GM12878 (cell line): ENCODE results near the gene ATP2A2. TPM values are rescaled to one million over a fixed set of nuclear protein-coding genes. Genes with fewer than 3 reads are reported as not detected.

Experiments used
- ATAC-seq: fragments of 200-7000 bp; cut with Tn5 transposase; 3 replicates; pipeline ENCODE4 v1.9.1; 2020; ENCODE audit warnings: mild to moderate bottlenecking, moderate library complexity
- BruUV-seq: library from RNA; stranded (reverse); fragments of 400-500 nt; replicated peaks from 2 replicates; lab custom pipeline; 2021; lab: Mats Ljungman, UMichigan
- CTCF ChIA-PET: fragments of 300-600 bp; sonication (Branson Sonifier 250); formaldehyde crosslinking; extraction: SDS; loops from one replicate; lab custom pipeline; 2021; ENCODE audit warnings: inconsistent platforms; lab: Yijun Ruan, JAX
- POLR2A ChIA-PET: fragments of 350-600 bp; formaldehyde crosslinking; extraction: SDS; loops from one replicate; lab custom pipeline; 2021; ENCODE audit warnings: inconsistent platforms; lab: Charles Lee
- RAD21 ChIA-PET: fragments of 300-600 bp; sonication (Branson Sonifier 250); formaldehyde crosslinking; loops from one replicate; lab custom pipeline; 2023; ENCODE audit warnings: antibody characterized with exemption; ENCODE audit not compliant: unreplicated experiment; lab: Charles Lee
- SMC1A ChIA-PET: fragments of 300-600 bp; sonication (Branson Sonifier 250); formaldehyde crosslinking; loops from one replicate; lab custom pipeline; 2023; ENCODE audit not compliant: unreplicated experiment, uncharacterized antibody; lab: Charles Lee
- DNase-seq: peaks from one replicate; pipeline ENCODE4 v3.0.0-alpha.2; 2011; ENCODE audit warnings: low read depth, low spot score
- FAIRE-seq: peaks from 3 replicates; lab custom pipeline; 2011; peaks lifted over from hg19 to GRCh38; lab: Jason Lieb, UNC
- H2AFZ ChIP-seq: 2 replicates; pipeline ENCODE4 v1.6.0; 2011; ENCODE audit warnings: low read depth, low read length, control low read depth; ENCODE audit not compliant: control insufficient read depth
- H3K27ac ChIP-seq: 2 replicates; pipeline ENCODE4 v1.5.1; 2011; ENCODE audit warnings: control low read depth; ENCODE audit not compliant: control insufficient read depth, insufficient read depth
- H3K27me3 ChIP-seq, 2 experiments: replicated peaks in 1 of 2; 2 replicates each; pipeline versions ENCODE4 v1.6.0 to v1.6.1; 2011; ENCODE audit warnings: low read length in 1 of 2; ENCODE audit not compliant: control insufficient read depth in 2 of 2, insufficient read depth in 2 of 2
- H3K36me3 ChIP-seq, 2 experiments: 2 replicates each; pipeline ENCODE4 v1.5.1; 2011; ENCODE audit warnings: low read length in 1 of 2; ENCODE audit not compliant: control insufficient read depth in 2 of 2, insufficient read depth in 2 of 2
- H3K4me1 ChIP-seq: 2 replicates; pipeline ENCODE4 v1.6.1; 2011; ENCODE audit warnings: mild to moderate bottlenecking, low read length, moderate library complexity, mixed read lengths; ENCODE audit not compliant: control insufficient read depth, insufficient read depth
- H3K4me2 ChIP-seq: 2 replicates; pipeline ENCODE4 v1.6.0; 2011; ENCODE audit warnings: control low read depth; ENCODE audit not compliant: control insufficient read depth, insufficient read depth
- H3K4me3 ChIP-seq: fragments of 200-600 bp; sonication (generic); 2 replicates; pipeline ENCODE4 v1.5.1; 2016
- H3K79me2 ChIP-seq: 2 replicates; pipeline ENCODE4 v1.6.0; 2011; ENCODE audit warnings: low read length; ENCODE audit not compliant: control insufficient read depth, insufficient read depth
- H3K9ac ChIP-seq: 2 replicates; pipeline ENCODE4 v1.8.0; 2011; ENCODE audit warnings: low read length, control low read depth, mixed read lengths; ENCODE audit not compliant: control insufficient read depth, insufficient read depth
- H3K9me3 ChIP-seq: replicated peaks from 3 replicates; pipeline ENCODE4 v1.5.1; 2011; ENCODE audit warnings: mild to moderate bottlenecking, low read length; ENCODE audit not compliant: control insufficient read depth, insufficient read depth
- H4K20me1 ChIP-seq: 2 replicates; pipeline ENCODE4 v1.6.0; 2011; ENCODE audit not compliant: control insufficient read depth, insufficient read depth
- ATF7 ChIP-seq: fragments of 450-650 bp; IDR thresholded peaks from 2 replicates; pipeline ENCODE4 v1.6.1; 2016; ENCODE audit warnings: low read depth, mild to moderate bottlenecking
- BACH1 ChIP-seq: fragments of 450-650 bp; IDR thresholded peaks from 2 replicates; pipeline ENCODE4 v1.6.1; 2017; ENCODE audit warnings: mild to moderate bottlenecking, borderline replicate concordance
- ETV6 ChIP-seq, 2 experiments: fragments of 450-650 bp in 1 of 2; IDR thresholded peaks in 1 of 2; conservative IDR thresholded peaks in 1 of 2; 2 replicates each; pipeline ENCODE4 v1.6.1; 2014; ENCODE audit warnings: antibody characterized with exemption in 1 of 2, borderline replicate concordance in 1 of 2, low read depth in 1 of 2, mild to moderate bottlenecking in 1 of 2, moderate library complexity in 1 of 2
- MYC ChIP-seq: IDR thresholded peaks from 2 replicates; pipeline ENCODE4 v1.6.1; 2011; ENCODE audit warnings: mild to moderate bottlenecking, low read length, moderate library complexity, inconsistent platforms; ENCODE audit not compliant: insufficient read depth, insufficient replicate concordance, insufficient read length, severe bottlenecking
- NR2C2 ChIP-seq: IDR thresholded peaks from 2 replicates; pipeline ENCODE4 v1.6.1; 2011; ENCODE audit warnings: borderline replicate concordance, low read depth; ENCODE audit not compliant: control insufficient read depth, insufficient read length
- POLR2AphosphoS5 ChIP-seq: IDR thresholded peaks from 2 replicates; pipeline ENCODE4 v1.6.1; 2011; ENCODE audit warnings: mild to moderate bottlenecking, low read length, inconsistent platforms
- RUNX3 ChIP-seq: IDR thresholded peaks from 2 replicates; pipeline ENCODE4 v1.6.1; 2012; ENCODE audit warnings: low read length, inconsistent platforms
- ZNF207 ChIP-seq: fragments of 450-650 bp; IDR thresholded peaks from 2 replicates; pipeline ENCODE4 v1.6.1; 2014; ENCODE audit warnings: antibody characterized with exemption, mild to moderate bottlenecking, borderline replicate concordance
- ZNF24 ChIP-seq: fragments of 450-650 bp; IDR thresholded peaks from 2 replicates; pipeline ENCODE4 v1.6.1; 2017; ENCODE audit warnings: antibody characterized with exemption, mild to moderate bottlenecking
- WGBS: methylation state at CpG from one replicate; pipeline ENCODE4 v1.1.6; 2016; ENCODE audit warnings: low lambda C conversion rate; ENCODE audit not compliant: insufficient replicate concordance, insufficient coverage; ENCODE audit errors: missing lambda C conversion rate; 5-methylcytosine and 5-hydroxymethylcytosine counted together
- in situ Hi-C: fragments of 300-500 bp; cut with MboI; formaldehyde crosslinking; loops from 9 replicates; pipeline ENCODE4 v1.14.3; 2018; ENCODE audit warnings: mixed read lengths
- intact Hi-C: fragments of 100-400 bp; cut with micrococcal nuclease; formaldehyde crosslinking; loops from one replicate; pipeline ENCODE4 v1.14.2; 2022; ENCODE audit not compliant: unreplicated experiment
- polyA plus RNA-seq, 11 experiments: library from polyadenylated mRNA; depleted of rRNA in 4 of 11; unstranded in 6 of 11; stranded (reverse) in 5 of 11; fragments of >200 nt; fragmentation: Nextera tagmentation in 4 of 11; fragmentation: Illumina TruSeq in 1 of 11; extraction: Ambion mirVana in 4 of 11; extraction: Trizol in 1 of 11; gene quantifications; 1 replicate in 1 of 11; 2 replicates in 10 of 11; pipeline versions ENCODE4 v1.2.1 to v1.2.3, GENCODE V29; 2011 to 2016; ENCODE audit warnings: inconsistent platforms in 2 of 11, missing spikeins in 2 of 11, low read depth in 1 of 11
- total RNA-seq, 4 experiments: library from RNA; depleted of rRNA in 3 of 4; stranded (reverse); fragments of >200 nt in 3 of 4; fragmentation: Illumina TruSeq in 1 of 4; extraction: Trizol in 1 of 4; gene quantifications; 2 replicates each; pipeline versions ENCODE4 v1.2.1 to v1.2.3, GENCODE V29; 2013 to 2021
- TF ChIP-seq, protein P1 (sequence below): fragments of 150-350 bp; IDR thresholded peaks from 2 replicates; pipeline ENCODE4 v1.6.1; 2016; ENCODE audit warnings: low read depth, low read length

ATP2A2 gene
- total and polyA plus RNA-seq, 10 of the 15 experiments (the other 5 are each of a cell fraction or from before 2014, with no cell fraction given): 3.7 to 133 (median 34.4) TPM

DNA sequence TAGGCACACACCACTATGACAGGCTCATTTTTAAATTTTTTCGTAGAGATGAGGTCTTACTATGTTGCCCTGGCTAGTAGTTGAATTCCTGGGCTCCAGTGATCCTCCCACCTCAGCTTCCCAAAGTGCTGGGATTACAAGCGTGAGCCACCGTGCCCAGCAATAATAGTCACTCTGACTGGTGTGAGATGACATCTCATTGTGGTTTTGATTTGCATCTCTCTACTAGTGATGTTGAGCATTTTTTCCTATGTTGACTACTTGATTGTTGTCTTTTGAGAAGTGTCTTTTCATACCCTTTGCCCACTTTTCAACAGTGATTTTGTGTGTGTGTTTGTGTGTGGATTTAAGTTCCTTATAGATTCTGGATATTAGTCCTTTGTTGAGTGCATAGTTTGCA is 26.3 kb downstream of the ATP2A2 start:
- H3K4me1 ChIP-seq: peaks cover 12% of the 10 kb centered on the region; the same call in 1 of the 2 replicates
- H3K36me3 ChIP-seq: peaks cover 10 to 33% of the 10 kb centered on the region in 2 experiments
- ATAC-seq: peak; percentile 65
- H3K79me2 ChIP-seq: peaks cover 83% of the 10 kb centered on the region
- no peak overlapping the region for H2AFZ ChIP-seq
- no peaks in the 10 kb centered on the region; the same call in 1 of the 2 replicates for H4K20me1 ChIP-seq
- SMC1A ChIA-PET: interaction anchor here (1.0 kb wide), 1 partner anchor 12 kb away, joined by 4 read pairs; no protein-coding TSS in a partner anchor
- TF ChIP-seq MYC (no peak), ATF7 (peak; percentile 35; the same call in 1 of the 2 replicates), RUNX3 (peak; percentile 55)
- RAD21 ChIA-PET: no interaction called here
- CTCF ChIA-PET: no interaction called here
- WGBS: 17% methylated on average over 3 of the region's 3 CpGs
- H3K9me3 ChIP-seq: no peaks in the 10 kb centered on the region
- no peak for FAIRE-seq
- no peak for DNase-seq
- intact Hi-C loops (no loop called here), in situ Hi-C loops (no loop called here)
- peak overlapping the region; percentile 31 for H3K4me2 ChIP-seq
- no peak overlapping the region for H3K4me3 ChIP-seq
- no peak overlapping the region for H3K9ac ChIP-seq
- no peaks in the 10 kb centered on the region for H3K27me3 ChIP-seq
- POLR2A ChIA-PET: interaction anchor here (1.3 kb wide), 1 partner anchor 22 kb away, joined by 3 read pairs; no protein-coding TSS in a partner anchor
- BruUV-seq: no TSS peak
- H3K27ac ChIP-seq: no peak overlapping the region; the same call in 1 of the 2 replicates

GRCh38 chr12:110310763-110311162 is 29.7 kb downstream of the ATP2A2 start:
- Histone ChIP-seq H3K27ac (no peak overlapping the region), H3K36me3 (peaks cover 8 to 27% of the 10 kb centered on the region in 2 experiments; a peak in 3 of 4 replicates), H2AFZ (no peak overlapping the region), H3K4me3 (no peak overlapping the region), H3K79me2 (peaks cover 80% of the 10 kb centered on the region), H3K4me1 (peaks cover 22% of the 10 kb centered on the region), H3K4me2 (no peak overlapping the region), H3K9ac (no peak overlapping the region), H3K9me3 (no peaks in the 10 kb centered on the region), H4K20me1 (no peaks in the 10 kb centered on the region; the same call in 1 of the 2 replicates), H3K27me3 (no peaks in the 10 kb centered on the region)
- FAIRE-seq (no peak), DNase-seq (no peak), ATAC-seq (no peak)
- ChIA-PET POLR2A (interaction anchor here (0.6 to 1.5 kb wide), 2 partner anchors 16 to 405 kb away, joined by 3 to 4 read pairs; no protein-coding TSS in a partner anchor), SMC1A (interaction anchor here (0.7 to 1.6 kb wide), 2 partner anchors 22 to 145 kb away, joined by 3 to 4 read pairs; no protein-coding TSS in a partner anchor), RAD21 (no interaction called here), CTCF (interaction anchor here (0.6 to 1.4 kb wide), 3 partner anchors 11 to 20 kb away, joined by 3 to 5 read pairs (median 3); no protein-coding TSS in a partner anchor)
- intact Hi-C loops: no loop called here
- in situ Hi-C loops: no loop called here
- TSS peak; percentile 27 for BruUV-seq
- TF ChIP-seq ZNF24 (no peak), ZNF207 (no peak), ETV6 (conservative IDR thresholded peaks at IDR 0.05 in 1 of 2, IDR thresholded peaks at IDR 0.05 in 1 of 2; ENCODE audit: borderline replicate concordance in 1 of 2, low read depth in 1 of 2) (no peak), BACH1 (no peak), NR2C2 (no peak), POLR2AphosphoS5 (no peak)
- TF ChIP-seq, protein P1, sequence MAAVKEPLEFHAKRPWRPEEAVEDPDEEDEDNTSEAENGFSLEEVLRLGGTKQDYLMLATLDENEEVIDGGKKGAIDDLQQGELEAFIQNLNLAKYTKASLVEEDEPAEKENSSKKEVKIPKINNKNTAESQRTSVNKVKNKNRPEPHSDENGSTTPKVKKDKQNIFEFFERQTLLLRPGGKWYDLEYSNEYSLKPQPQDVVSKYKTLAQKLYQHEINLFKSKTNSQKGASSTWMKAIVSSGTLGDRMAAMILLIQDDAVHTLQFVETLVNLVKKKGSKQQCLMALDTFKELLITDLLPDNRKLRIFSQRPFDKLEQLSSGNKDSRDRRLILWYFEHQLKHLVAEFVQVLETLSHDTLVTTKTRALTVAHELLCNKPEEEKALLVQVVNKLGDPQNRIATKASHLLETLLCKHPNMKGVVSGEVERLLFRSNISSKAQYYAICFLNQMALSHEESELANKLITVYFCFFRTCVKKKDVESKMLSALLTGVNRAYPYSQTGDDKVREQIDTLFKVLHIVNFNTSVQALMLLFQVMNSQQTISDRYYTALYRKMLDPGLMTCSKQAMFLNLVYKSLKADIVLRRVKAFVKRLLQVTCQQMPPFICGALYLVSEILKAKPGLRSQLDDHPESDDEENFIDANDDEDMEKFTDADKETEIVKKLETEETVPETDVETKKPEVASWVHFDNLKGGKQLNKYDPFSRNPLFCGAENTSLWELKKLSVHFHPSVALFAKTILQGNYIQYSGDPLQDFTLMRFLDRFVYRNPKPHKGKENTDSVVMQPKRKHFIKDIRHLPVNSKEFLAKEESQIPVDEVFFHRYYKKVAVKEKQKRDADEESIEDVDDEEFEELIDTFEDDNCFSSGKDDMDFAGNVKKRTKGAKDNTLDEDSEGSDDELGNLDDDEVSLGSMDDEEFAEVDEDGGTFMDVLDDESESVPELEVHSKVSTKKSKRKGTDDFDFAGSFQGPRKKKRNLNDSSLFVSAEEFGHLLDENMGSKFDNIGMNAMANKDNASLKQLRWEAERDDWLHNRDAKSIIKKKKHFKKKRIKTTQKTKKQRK: no peak
